Measurements from ENCODE around the gene NOS2.
"Not testable (repeated sequence)": the region's sequence is repeated elsewhere in the genome, so short reads cannot be mapped to it uniquely, and the experiment has no call there.

GRCh38 chr17:27740541-27740940, 59.8 kb downstream of the NOS2 start:
- not testable (repeated sequence) for TF ChIP-seq CTCF, POLR2A (IDR thresholded peaks at IDR 0.05)
